Measurements from ENCODE around the gene ANKRD11.
"Not testable (repeated sequence)": the region's sequence is repeated elsewhere in the genome, so short reads cannot be mapped to it uniquely, and the experiment has no call there.

The ANKRD11 gene

DNA sequence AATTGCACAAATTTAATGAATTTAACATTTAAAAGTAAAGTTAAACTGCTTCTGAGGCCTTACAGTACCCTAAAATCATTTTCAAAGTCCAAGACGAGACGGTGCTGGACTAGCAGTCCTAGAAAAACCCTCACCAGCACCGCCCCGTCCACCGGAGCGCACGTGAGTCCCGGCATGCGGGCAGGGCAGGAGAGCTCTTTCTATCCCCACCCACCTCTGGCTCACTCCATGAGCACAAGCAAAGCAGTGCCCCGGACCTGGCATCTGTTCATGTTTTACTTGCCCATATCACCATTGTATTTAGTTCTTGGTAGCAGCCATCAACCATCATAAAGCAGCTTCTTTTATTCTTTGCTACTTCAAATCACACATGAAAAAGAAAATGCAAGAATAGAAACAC, 41.7 kb downstream of the ANKRD11 start:
- no peak for DNase-seq

DNA sequence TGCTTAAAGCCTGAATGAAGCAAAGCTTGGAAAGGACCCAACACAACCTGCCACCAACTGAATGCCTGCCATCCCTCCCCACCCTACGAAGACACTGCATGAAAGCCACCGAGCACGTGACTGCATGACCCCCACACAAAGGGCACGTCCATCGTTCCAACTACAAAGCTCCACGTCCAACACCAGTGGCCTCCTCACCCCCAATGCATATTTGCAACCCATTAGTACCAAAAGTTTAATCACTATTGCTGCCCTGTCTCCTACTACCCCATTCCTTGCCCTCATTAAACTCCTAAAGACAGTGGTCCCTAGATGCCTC, 43.4 kb downstream of the ANKRD11 start:
- no peak for DNase-seq

DNA sequence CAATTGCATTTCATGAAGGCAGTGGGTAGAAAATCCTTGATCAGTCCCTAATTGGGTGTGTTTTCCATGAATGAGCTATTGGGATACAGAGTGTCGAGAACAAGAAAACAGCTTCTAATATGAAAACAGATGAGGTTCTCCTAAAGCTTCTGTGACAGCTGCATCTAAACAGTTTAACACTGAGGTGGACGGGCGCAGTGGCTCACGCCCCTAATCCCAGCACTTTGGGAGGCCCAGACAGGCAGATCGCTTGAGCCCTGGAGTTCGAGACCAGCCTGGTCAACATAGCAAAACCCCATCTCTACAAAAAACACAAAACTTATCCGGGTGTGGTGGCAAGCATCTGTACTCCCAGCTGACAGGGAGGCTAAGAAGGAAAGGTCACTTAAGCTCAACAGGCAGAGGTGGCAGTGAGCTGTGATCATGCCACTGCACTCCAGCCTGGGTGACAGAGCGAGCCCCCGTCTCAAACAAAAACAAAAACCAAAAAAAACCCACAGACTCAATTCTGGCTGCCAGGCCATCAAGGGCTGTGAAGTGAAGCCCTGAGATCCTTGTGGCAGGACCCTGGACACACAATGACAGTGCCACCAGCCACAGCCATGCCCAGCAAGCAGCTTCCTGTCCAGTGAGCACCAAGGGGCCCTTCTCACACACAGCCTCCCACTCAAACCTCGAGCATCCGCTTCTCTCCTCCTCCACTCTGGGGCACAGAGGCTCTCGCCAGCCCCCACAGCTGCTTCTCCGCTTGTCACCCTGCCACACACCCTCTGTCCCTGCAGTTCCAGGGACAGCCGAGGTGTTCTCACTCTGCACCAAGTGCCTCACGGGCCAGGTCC, 44.0 kb downstream of the ANKRD11 start:
- no peak for DNase-seq

GRCh38 chr16:89445166-89445565, 45.2 kb downstream of the ANKRD11 start:
- no peak for DNase-seq

GRCh38 chr16:89444728-89445127, 45.6 kb downstream of the ANKRD11 start:
- DNase-seq = no peak

DNA sequence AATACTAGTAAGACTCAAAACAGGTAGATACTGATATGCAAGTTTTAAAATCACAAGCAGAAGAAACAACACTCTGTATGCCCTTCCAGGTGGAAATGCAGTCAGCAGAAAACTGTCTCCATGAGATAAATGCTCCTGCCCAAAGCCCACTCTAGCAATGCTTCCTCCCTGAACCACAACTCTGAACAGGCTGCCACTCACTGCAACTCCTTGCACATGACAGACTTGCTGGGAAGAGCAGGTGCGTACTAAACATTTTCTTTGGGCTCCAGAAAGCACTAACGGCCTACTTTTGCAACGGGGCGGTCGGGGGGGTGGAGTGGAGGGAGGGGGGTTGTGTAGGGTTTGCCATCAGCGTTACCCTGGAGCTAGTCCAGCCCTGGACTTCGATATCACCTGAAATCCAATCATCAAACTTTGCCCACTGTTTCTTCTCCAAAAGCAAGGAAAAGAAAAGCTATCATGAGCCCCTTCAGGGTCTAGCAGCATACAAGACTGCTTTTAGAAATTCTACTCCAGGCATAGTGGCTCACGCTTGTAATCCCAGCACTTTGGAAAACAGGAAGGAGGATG, 46.1 kb downstream of the ANKRD11 start:
- DNase-seq = no peak

- DNase-seq = no peak
Observed at GRCh38 chr16:89443727-89444084, 46.7 kb downstream of the ANKRD11 start.

DNA sequence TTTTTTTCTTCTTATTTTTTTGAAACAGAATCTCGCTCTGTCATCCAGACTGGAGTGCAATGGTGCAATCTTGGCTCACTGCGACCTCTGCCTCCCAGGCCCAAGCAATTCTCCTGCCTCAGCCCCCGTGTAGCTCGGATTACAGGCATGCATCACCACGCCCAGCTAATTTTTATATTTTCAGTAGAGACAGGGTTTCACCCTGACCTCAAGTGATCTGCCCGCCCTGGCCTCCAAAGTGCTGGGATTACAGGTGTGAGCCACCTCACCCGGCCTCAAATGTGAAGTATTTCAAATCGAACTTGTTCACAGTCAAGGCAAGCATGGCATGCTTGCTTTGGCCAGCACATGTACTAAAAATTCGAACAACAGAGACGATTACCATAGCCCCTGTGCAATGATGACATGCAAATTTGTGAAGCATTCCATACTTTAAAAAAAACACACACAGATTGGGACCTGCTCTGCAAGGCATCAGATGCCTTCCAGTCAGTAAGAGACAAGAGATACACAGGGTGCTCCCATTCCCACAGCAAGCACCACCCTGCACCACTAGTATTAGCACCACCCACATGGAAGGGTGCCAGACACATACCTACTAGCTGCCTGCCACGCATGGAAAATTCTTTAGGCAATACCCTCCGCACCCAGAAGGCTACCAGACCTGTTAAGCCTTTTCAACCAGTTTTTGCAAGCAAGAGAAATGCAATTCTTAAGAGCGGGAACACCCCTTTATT, 47.2 kb downstream of the ANKRD11 start:
- DNase-seq = no peak

DNA sequence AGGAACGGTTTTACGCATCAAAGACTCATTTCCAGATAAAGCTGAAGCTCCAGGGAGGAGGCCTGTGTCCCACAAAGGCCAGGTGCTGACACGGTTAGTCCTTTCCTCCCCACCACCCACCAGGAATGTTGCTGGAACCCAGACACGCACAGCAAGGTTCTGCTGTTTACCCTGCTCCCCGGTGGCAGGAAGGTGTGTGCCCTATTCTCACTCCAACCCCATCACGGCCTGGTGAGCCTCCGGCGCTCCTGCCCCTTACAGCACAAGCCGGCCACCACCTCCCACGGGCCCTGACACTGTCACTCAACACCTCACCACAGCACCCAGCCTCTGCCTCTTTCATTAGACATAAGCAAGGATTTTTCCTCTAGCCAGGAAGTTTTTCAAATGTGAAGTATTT, 47.8 kb downstream of the ANKRD11 start:
- no peak for DNase-seq

GRCh38 chr16:89439659-89440058, 50.7 kb downstream of the ANKRD11 start:
- no peak for DNase-seq

DNA sequence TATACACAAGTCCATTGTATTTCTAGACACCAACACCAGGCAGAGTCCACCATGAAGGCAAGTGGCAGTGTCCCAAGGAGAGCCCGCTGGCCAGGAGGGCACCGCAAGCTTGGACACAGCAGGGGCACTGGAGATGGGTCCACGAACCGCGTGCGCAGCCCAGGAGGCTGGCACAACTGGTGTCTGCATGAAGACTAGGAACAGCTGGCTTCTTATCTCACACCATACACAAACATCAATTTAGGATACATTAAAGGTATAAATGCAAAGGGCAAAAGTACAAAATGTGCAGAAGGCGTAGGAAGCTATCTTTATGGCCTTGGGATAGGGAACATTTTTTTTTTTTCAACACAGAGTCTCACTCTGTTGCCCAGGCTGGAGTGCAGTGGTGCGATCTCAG, 52.4 kb downstream of the ANKRD11 start:
- DNase-seq = no peak

- DNase-seq = no peak
Observed at GRCh38 chr16:89437251-89437987, 52.9 kb downstream of the ANKRD11 start.

- DNase-seq = no peak
Observed at GRCh38 chr16:89436366-89436765, 54.0 kb downstream of the ANKRD11 start.

GRCh38 chr16:89435059-89435458, 55.3 kb downstream of the ANKRD11 start:
- DNase-seq = not testable (repeated sequence)

GRCh38 chr16:89434490-89434889, 55.9 kb downstream of the ANKRD11 start:
- no peak for DNase-seq

DNA sequence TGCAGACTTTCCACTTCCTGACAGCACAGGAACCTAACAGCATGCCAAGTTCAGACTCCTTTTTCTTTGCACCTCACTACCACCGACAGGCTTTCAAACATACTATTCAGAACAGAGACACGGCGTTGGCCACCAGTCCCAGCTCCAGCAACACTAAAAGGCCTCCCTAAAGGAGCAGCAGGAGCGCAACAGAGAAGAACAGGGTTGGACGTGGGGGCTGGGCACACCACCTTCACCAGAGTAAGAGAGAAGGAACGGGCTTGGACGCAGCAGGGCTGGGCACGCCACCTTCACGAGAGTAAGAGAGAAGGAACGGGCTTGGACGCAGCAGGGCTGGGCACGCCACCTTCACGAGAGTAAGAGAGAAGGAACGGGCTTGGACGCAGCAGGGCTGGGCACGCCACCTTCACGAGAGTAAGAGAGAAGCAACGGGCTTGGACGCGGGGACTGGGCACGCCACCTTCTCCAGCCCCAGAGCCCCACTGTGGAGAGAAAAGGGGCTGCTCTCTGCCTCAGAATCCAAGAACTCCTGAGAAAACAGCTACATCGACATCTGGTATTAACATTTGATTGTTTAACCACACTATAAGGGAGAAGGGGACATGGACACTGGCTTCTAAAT, 56.9 kb downstream of the ANKRD11 start:
- not testable (repeated sequence) for DNase-seq

DNA sequence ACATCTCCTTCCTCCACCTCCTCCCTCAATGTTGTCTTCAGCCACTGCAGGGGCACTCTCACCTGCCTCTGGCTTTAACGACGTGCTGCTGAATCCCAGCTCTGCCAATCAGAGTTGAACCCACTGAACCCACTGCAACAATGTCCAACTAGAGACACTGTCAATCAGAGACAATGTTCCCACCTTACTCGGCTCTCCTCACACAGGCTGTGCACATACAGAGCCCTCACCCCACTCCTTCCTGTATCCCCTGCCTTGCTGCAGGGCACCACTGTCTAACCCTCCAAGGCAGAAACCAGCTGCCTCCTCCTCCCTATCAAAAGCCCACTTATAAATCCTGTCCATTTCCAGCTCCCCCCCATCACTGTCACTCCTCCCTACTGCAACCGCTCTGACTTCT, 58.7 kb downstream of the ANKRD11 start:
- DNase-seq = no peak

DNA sequence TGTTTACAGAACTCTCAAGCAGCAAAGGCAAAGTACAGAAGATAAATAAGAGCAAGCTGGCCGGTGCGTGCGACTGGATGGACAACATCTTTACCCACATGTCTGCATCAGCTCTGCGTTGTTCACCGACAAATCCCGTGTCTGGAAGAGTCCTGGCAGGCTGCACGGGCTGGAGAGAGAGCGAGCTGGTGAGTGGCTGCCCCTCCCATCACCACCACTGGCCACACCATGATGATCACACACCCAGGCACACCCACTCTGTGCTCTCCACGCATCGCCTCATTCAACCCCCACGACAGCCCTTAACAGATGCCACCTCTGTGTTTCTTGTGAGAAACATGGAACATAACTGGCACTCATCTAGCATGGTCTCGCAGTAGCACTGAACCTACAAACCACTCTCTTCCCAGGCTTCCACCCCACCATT, 59.2 kb downstream of the ANKRD11 start:
- DNase-seq = no peak

GRCh38 chr16:89430436-89431157, 59.8 kb downstream of the ANKRD11 start:
- no peak for DNase-seq

GRCh38 chr16:89428605-89429004, 61.8 kb downstream of the ANKRD11 start:
- not testable (repeated sequence) for DNase-seq

- no peak for DNase-seq
Observed at GRCh38 chr16:89426736-89427530, 63.4 kb downstream of the ANKRD11 start.

Data from SIG-M5 (cell line).